ENCODE results near the gene MRPL46. TPM values are rescaled to one million over a fixed set of nuclear protein-coding genes. Genes with fewer than 3 reads are reported as not detected.

The MRPL46 gene
- total and polyA plus RNA-seq, 2 of the 8 experiments (the other 6 are each of a cell fraction or from before 2014, with no cell fraction given) = 17.2 to 24.5 TPM

GRCh38 chr15:88490036-88490435, 22.8 kb upstream of the MRPL46 start:
- CTCF ChIA-PET (ENCODE audit: partially characterized antibody) = interaction anchor here (1.1 to 4.5 kb wide), 11 partner anchors 8 to 166 kb away, joined by 3 to 41 read pairs (median 6); partner anchors contain the start of gene MRPS11
- FAIRE-seq = no peak
- H3K4me3 ChIP-seq (ENCODE audit: extremely low read depth in 1 of 4, insufficient read depth in 2 of 4, low read depth in 3 of 4, low read length in 4 of 4) = no peak overlapping the region
- TF ChIP-seq TBP (IDR thresholded peaks at IDR 0.05; ENCODE audit: low read depth, low read length) (no peak), CEBPB (IDR thresholded peaks at IDR 0.05; ENCODE audit: low read depth, low read length) (no peak), POLR2A (IDR thresholded peaks at IDR 0.05; ENCODE audit: control extremely low read depth in 1 of 2, low read depth in 2 of 2, low read length in 2 of 2) (no peak), TAF1 (IDR thresholded peaks at IDR 0.05; ENCODE audit: low read depth, low read length) (no peak), CBX5 (IDR thresholded peaks at IDR 0.05; ENCODE audit: low read depth, low read length) (no peak), POU5F1 (IDR thresholded peaks at IDR 0.05; ENCODE audit: low read depth, low read length) (no peak), JUND (IDR thresholded peaks at IDR 0.05; ENCODE audit: low read length) (no peak), NRF1 (IDR thresholded peaks at IDR 0.05; ENCODE audit: low read depth, low read length) (no peak), TAF7 (optimal IDR thresholded peaks at IDR 0.05; ENCODE audit: borderline replicate concordance, low read depth, low read length) (no peak), RBBP5 (IDR thresholded peaks at IDR 0.05; ENCODE audit: borderline replicate concordance, low read depth, low read length) (no peak), SAP30 (IDR thresholded peaks at IDR 0.05; ENCODE audit: insufficient read depth, insufficient replicate concordance, low read length) (no peak), TEAD4 (IDR thresholded peaks at IDR 0.05; ENCODE audit: low read depth, low read length) (no peak)
- TF ChIP-seq, protein P1, sequence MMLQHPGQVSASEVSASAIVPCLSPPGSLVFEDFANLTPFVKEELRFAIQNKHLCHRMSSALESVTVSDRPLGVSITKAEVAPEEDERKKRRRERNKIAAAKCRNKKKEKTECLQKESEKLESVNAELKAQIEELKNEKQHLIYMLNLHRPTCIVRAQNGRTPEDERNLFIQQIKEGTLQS (IDR thresholded peaks at IDR 0.05; ENCODE audit: insufficient read depth, low read depth, low read length) = no peak

More at GRCh38 chr15:88490036-88490435, 22.8 kb upstream of the MRPL46 start:
- H2AFZ ChIP-seq (ENCODE audit: low read length) = no peak overlapping the region
- H3K23ac ChIP-seq (ENCODE audit: insufficient read length) = no peak overlapping the region
- POLR2A ChIA-PET (ENCODE audit: partially characterized antibody) = interaction anchor here (2.2 kb wide), 1 partner anchor 10 kb away, joined by 7 read pairs; no protein-coding TSS in a partner anchor
- no peak overlapping the region for H3K14ac ChIP-seq (ENCODE audit: insufficient read length)
- H3K23me2 ChIP-seq (ENCODE audit: low read depth, low read length) = no peaks in the 10 kb centered on the region
- H4K20me1 ChIP-seq (replicated peaks in 1 of 2; ENCODE audit: control insufficient read depth in 1 of 2, insufficient read depth in 2 of 2, low read length in 2 of 2) = no peaks in the 10 kb centered on the region
- H3K79me2 ChIP-seq (ENCODE audit: control insufficient read depth in 1 of 2, insufficient read depth in 2 of 2, low read length in 2 of 2) = no peaks in the 10 kb centered on the region
- no peaks in the 10 kb centered on the region; a peak in 1 of 7 replicates for H3K27me3 ChIP-seq (replicated peaks in 1 of 4; ENCODE audit: control insufficient read depth in 3 of 4, extremely low read depth in 1 of 4, insufficient read depth in 3 of 4, low read length in 3 of 4)
- H4K91ac ChIP-seq (replicated peaks; ENCODE audit: insufficient read length, low read length) = no peak overlapping the region
- H3K4ac ChIP-seq (replicated peaks; ENCODE audit: insufficient read length, low read depth, low read length) = no peak overlapping the region
- H3K9me3 ChIP-seq (ENCODE audit: insufficient read depth in 2 of 2, low read depth in 1 of 2, low read length in 1 of 2) = no peaks in the 10 kb centered on the region
- no peak overlapping the region for H3K56ac ChIP-seq (replicated peaks; ENCODE audit: insufficient read length, low read depth, low read length)
- no peak overlapping the region for H2BK120ac ChIP-seq (replicated peaks; ENCODE audit: low read depth, low read length)
- no peak overlapping the region for H2AK5ac ChIP-seq (ENCODE audit: low read depth, low read length)
- no peak overlapping the region for H4K8ac ChIP-seq (ENCODE audit: extremely low read depth, insufficient read depth, low read length)
- no peak overlapping the region for H3K9ac ChIP-seq (replicated peaks in 1 of 4; ENCODE audit: extremely low read depth in 1 of 4, low read depth in 3 of 4, low read length in 3 of 4)
- no peak overlapping the region for H3K27ac ChIP-seq (ENCODE audit: low read depth, low read length)
- no peak overlapping the region for H3K18ac ChIP-seq (ENCODE audit: extremely low read depth, low read length)
- no peaks in the 10 kb centered on the region for H3K36me3 ChIP-seq (ENCODE audit: control insufficient read depth in 2 of 4, insufficient read depth in 4 of 4, low read length in 3 of 4)
- H3K79me1 ChIP-seq (ENCODE audit: low read depth, low read length) = no peaks in the 10 kb centered on the region
- H2BK12ac ChIP-seq (ENCODE audit: low read depth, low read length) = 0 out of 2 replicates have a peak overlapping the region, but pooled peaks have one; percentile 39
- H2BK15ac ChIP-seq (ENCODE audit: low read length) = 0 out of 2 replicates have a peak overlapping the region, but pooled peaks have one; percentile 46
- peaks cover 0 to 16% (median 4%) of the 10 kb centered on the region in 4 experiments; a peak in 6 of 7 replicates for H3K4me1 ChIP-seq (replicated peaks in 1 of 4; ENCODE audit: control insufficient read depth in 3 of 4, insufficient read depth in 4 of 4, low read length in 3 of 4)
- H2BK20ac ChIP-seq (ENCODE audit: low read length) = 0 out of 2 replicates have a peak overlapping the region, but pooled peaks have one; percentile 72
- no peak overlapping the region for H2BK5ac ChIP-seq (ENCODE audit: low read depth, low read length)
- no peak overlapping the region for H3K4me2 ChIP-seq (ENCODE audit: insufficient read depth in 1 of 2, low read depth in 2 of 2, low read length in 2 of 2)
- no peak for DNase-seq (ENCODE audit: low read depth in 1 of 2, low spot score in 2 of 2)
- no peak overlapping the region for H4K5ac ChIP-seq (ENCODE audit: insufficient read length, low read depth, low read length)
- 96% methylated on average over 3 of the region's 3 CpGs; no CpG with 5 or more reads in 1 of the 2 experiments for WGBS, 2 experiments (ENCODE audit: extremely low coverage in 1 of 2, insufficient coverage in 1 of 2, insufficient read length in 1 of 2, insufficient replicate concordance in 2 of 2, low coverage in 1 of 2, low lambda C conversion rate in 2 of 2, missing lambda C conversion rate in 1 of 2)

Measured in H1 (cell line).